Fibroblast of lung (primary cell): ENCODE results near the gene VWC2L.

Experiments
- EZH2 ChIP-seq: IDR thresholded peaks from 2 replicates; pipeline ENCODE4 v1.5.1; 2012; ENCODE audit warnings: low read length, control low read depth, mild to moderate bottlenecking; ENCODE audit errors: missing control alignments
- TF ChIP-seq, protein P1 (sequence below), 2 donors: IDR thresholded peaks in 1 of 2; conservative IDR thresholded peaks in 1 of 2; 1 replicate in 1 of 2; 2 replicates in 1 of 2; pipeline ENCODE4 v1.5.1; 2011 to 2012; ENCODE audit warnings: low read length in 2 of 2, control low read depth in 1 of 2, inconsistent platforms in 1 of 2, low read depth in 1 of 2, mild to moderate bottlenecking in 1 of 2

DNA sequence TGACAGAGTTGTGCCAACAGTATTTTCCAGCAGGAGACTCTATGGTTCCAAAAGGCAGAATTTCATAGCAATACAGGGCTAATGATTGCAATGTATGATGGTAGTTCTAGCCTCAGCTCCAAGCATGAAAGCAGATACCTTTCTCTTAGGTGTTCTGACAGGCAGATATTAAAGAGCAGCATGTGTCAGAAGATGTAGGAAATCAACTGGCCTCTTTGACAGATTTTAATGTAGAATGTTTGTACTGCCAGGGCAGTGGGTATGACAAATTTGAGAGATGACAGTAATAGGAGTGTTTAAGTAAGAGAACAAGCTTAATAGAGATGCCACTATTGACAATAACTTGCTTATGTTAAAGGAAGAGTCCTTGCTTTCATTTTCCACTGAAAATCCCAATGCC is 21.5 kb upstream of the VWC2L start:
- TF ChIP-seq, protein P1, sequence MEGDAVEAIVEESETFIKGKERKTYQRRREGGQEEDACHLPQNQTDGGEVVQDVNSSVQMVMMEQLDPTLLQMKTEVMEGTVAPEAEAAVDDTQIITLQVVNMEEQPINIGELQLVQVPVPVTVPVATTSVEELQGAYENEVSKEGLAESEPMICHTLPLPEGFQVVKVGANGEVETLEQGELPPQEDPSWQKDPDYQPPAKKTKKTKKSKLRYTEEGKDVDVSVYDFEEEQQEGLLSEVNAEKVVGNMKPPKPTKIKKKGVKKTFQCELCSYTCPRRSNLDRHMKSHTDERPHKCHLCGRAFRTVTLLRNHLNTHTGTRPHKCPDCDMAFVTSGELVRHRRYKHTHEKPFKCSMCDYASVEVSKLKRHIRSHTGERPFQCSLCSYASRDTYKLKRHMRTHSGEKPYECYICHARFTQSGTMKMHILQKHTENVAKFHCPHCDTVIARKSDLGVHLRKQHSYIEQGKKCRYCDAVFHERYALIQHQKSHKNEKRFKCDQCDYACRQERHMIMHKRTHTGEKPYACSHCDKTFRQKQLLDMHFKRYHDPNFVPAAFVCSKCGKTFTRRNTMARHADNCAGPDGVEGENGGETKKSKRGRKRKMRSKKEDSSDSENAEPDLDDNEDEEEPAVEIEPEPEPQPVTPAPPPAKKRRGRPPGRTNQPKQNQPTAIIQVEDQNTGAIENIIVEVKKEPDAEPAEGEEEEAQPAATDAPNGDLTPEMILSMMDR (conservative IDR thresholded peaks at IDR 0.05 in 1 of 2, IDR thresholded peaks at IDR 0.05 in 1 of 2; ENCODE audit: low read depth in 1 of 2, low read length in 2 of 2): no peak
- TF ChIP-seq EZH2: no peak
